ENCODE data around the gene GRAMD4. TPM values are rescaled to one million over a fixed set of nuclear protein-coding genes. Genes with fewer than 3 reads are reported as not detected.

Gene GRAMD4
- polyA plus RNA-seq, 1 of the 3 experiments (the other 2 are of a cell fraction) = 15.5 TPM

- no peak overlapping the region for H3K4me3 ChIP-seq (ENCODE audit: low read depth in 2 of 2, low read length in 1 of 2)
- no peak for TF ChIP-seq EP300 (IDR thresholded peaks at IDR 0.05; ENCODE audit: borderline replicate concordance in 1 of 2, low read depth in 1 of 2, low read length in 1 of 2)
- TF ChIP-seq RFX5 (IDR thresholded peaks at IDR 0.05; ENCODE audit: low read length) = no peak
- no peak for TF ChIP-seq CHD2 (IDR thresholded peaks at IDR 0.05; ENCODE audit: low read length, partially characterized antibody)
- no peak for TF ChIP-seq ELF1 (IDR thresholded peaks at IDR 0.05)
- peaks cover 18% of the 10 kb centered on the region for H3K79me2 ChIP-seq (ENCODE audit: insufficient read depth)
- 94% methylated on average over 10 of the region's 17 CpGs for WGBS (ENCODE audit: low lambda C conversion rate)
- peaks cover 54 to 61% of the 10 kb centered on the region in 2 experiments for H3K36me3 ChIP-seq (replicated peaks in 1 of 2; ENCODE audit: control insufficient read depth in 1 of 2, insufficient read depth in 2 of 2, low read length in 1 of 2)
- no peaks in the 10 kb centered on the region for H3K4me1 ChIP-seq (ENCODE audit: control insufficient read depth in 1 of 2, insufficient read depth in 2 of 2, low read depth in 1 of 2, low read length in 1 of 2)
- POLR2A ChIA-PET = no interaction called here
- no peak overlapping the region for H2AFZ ChIP-seq (ENCODE audit: low read depth)
- no peak overlapping the region for H3K9ac ChIP-seq
- no peak overlapping the region for H3K4me2 ChIP-seq
- no peaks in the 10 kb centered on the region for H3K9me2 ChIP-seq
- no peaks in the 10 kb centered on the region for H3K9me3 ChIP-seq
- no peaks in the 10 kb centered on the region for H3K27me3 ChIP-seq (ENCODE audit: insufficient read depth)
- peaks cover 3% of the 10 kb centered on the region for H3F3A ChIP-seq (replicated peaks; ENCODE audit: insufficient read depth)
- CTCF ChIA-PET = interaction anchor here (1.5 kb wide), 1 partner anchor 145 kb away, joined by 6 read pairs; no protein-coding TSS in a partner anchor
- H4K20me1 ChIP-seq (ENCODE audit: insufficient read depth) = 0 out of 2 replicates have a peak, but pooled peaks cover 4% of the 10 kb centered on the region
- no peak for DNase-seq
- H3K27ac ChIP-seq (ENCODE audit: low read depth in 2 of 2, low read length in 1 of 2) = no peak overlapping the region
Observed at GRCh38 chr22:46708766-46709330, 88.7 kb downstream of the GRAMD4 start.

- POLR2A ChIA-PET = no interaction called here
- H3K79me2 ChIP-seq (ENCODE audit: insufficient read depth) = peaks cover 21% of the 10 kb centered on the region
- 98% methylated on average over 11 of the region's 11 CpGs for WGBS (ENCODE audit: low lambda C conversion rate)
- peaks cover 62 to 65% of the 10 kb centered on the region in 2 experiments for H3K36me3 ChIP-seq (replicated peaks in 1 of 2; ENCODE audit: control insufficient read depth in 1 of 2, insufficient read depth in 2 of 2, low read length in 1 of 2)
- H3K27ac ChIP-seq (ENCODE audit: low read depth in 2 of 2, low read length in 1 of 2) = no peak overlapping the region
- H2AFZ ChIP-seq (ENCODE audit: low read depth) = no peak overlapping the region
- H4K20me1 ChIP-seq (ENCODE audit: insufficient read depth) = no peaks in the 10 kb centered on the region
- DNase-seq = no peak
- H3K9me3 ChIP-seq = no peaks in the 10 kb centered on the region
- no peaks in the 10 kb centered on the region for H3K27me3 ChIP-seq (ENCODE audit: insufficient read depth)
- no peaks in the 10 kb centered on the region for H3K9me2 ChIP-seq
- peaks cover 3% of the 10 kb centered on the region for H3F3A ChIP-seq (replicated peaks; ENCODE audit: insufficient read depth)
- H3K4me2 ChIP-seq = no peak overlapping the region
- TF ChIP-seq USF2 (IDR thresholded peaks at IDR 0.05; ENCODE audit: borderline replicate concordance, low read depth, low read length) (no peak), ZBTB33 (IDR thresholded peaks at IDR 0.05; ENCODE audit: borderline replicate concordance, low read depth) (no peak), MAX (IDR thresholded peaks at IDR 0.05; ENCODE audit: low read depth) (no peak), GABPA (IDR thresholded peaks at IDR 0.05; ENCODE audit: low read depth) (no peak), FOXJ3 (CRISPR knock-in tag; IDR thresholded peaks at IDR 0.05) (no peak), RFX5 (IDR thresholded peaks at IDR 0.05; ENCODE audit: low read length) (no peak), USF1 (IDR thresholded peaks at IDR 0.05; ENCODE audit: borderline replicate concordance, low read depth) (no peak), FOXM1 (IDR thresholded peaks at IDR 0.05; ENCODE audit: low read depth) (no peak), NFIC (IDR thresholded peaks at IDR 0.05; ENCODE audit: borderline replicate concordance) (no peak), ELF1 (IDR thresholded peaks at IDR 0.05) (no peak), NRF1 (IDR thresholded peaks at IDR 0.05; ENCODE audit: low read depth, low read length) (no peak), RXRA (IDR thresholded peaks at IDR 0.05; ENCODE audit: borderline replicate concordance, low read depth) (no peak), TAF1 (IDR thresholded peaks at IDR 0.05; ENCODE audit: borderline replicate concordance, low read depth, low read length) (no peak)
- H3K4me1 ChIP-seq (ENCODE audit: control insufficient read depth in 1 of 2, insufficient read depth in 2 of 2, low read depth in 1 of 2, low read length in 1 of 2) = peaks cover 0 to 2% of the 10 kb centered on the region in 2 experiments; a peak in 1 of 4 replicates
- no peak overlapping the region for H3K9ac ChIP-seq
- no peak overlapping the region for H3K4me3 ChIP-seq (ENCODE audit: low read depth in 2 of 2, low read length in 1 of 2)
- CTCF ChIA-PET = no interaction called here
Observed at GRCh38 chr22:46710806-46711205, 90.6 kb downstream of the GRAMD4 start.

Measured in SK-N-SH (cell line).